Measurements from ENCODE around the gene TUBGCP3.

DNA sequence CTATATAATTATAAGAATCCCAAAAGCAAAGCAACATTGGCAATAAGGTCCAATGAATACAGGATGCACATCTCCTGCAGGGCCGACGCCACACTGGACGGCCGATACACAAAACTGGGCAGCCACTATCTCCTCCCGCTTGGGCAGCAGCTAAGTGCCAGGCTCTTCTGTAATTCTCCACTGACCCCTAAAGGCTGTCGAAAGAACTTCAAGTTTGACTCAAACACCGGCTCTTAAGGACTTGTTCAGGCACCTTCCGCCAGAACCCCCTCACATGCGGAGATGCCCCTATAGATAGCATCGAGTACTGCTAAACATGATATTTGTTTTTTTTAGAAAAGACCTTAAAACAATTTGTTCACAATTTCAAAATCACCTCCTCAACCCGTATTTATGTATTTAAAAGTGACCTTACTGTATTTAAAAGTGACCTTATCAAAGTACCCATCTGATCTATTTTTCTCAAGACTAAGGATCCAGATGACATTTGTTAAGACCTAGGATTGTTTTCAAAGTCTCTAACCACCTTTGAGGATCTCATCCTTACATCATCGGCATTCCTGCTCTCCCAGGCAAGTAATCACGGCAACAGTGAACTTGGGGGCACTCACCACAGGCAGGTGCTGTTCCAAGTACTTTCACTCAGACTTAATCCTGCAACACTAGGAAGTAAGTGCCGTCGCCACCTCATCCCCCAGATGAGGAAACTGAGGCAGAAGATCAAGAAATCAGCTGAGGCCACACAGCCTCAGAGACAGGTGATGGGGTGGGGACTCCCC, 77.8 kb downstream of the TUBGCP3 start:
- TF ChIP-seq CTCF (IDR thresholded peaks at IDR 0.05; ENCODE audit: insufficient read depth, low read depth, low read length), result peak; percentile 40
- TF ChIP-seq EZH2 (IDR thresholded peaks at IDR 0.05; ENCODE audit: insufficient read depth, low read length), result no peak
